HG03432 (cell line): ENCODE measurements around the gene TNFRSF21.

Experiments
- ATAC-seq: cut with Tn5 transposase; IDR thresholded peaks from one replicate; pipeline ENCODE4 v1.9.1; 2021; ENCODE audit warnings: mild to moderate bottlenecking, moderate library complexity; ENCODE audit not compliant: unreplicated experiment

The TNFRSF21 gene

GRCh38 chr6:47181681-47182080 lies 128.0 kb downstream of the TNFRSF21 start:
- no peak for ATAC-seq
